ENCODE results near the gene SAA4.
"Not testable (repeated sequence)": the region's sequence is repeated elsewhere in the genome, so short reads cannot be mapped to it uniquely, and the experiment has no call there.

SAA4 gene

DNA sequence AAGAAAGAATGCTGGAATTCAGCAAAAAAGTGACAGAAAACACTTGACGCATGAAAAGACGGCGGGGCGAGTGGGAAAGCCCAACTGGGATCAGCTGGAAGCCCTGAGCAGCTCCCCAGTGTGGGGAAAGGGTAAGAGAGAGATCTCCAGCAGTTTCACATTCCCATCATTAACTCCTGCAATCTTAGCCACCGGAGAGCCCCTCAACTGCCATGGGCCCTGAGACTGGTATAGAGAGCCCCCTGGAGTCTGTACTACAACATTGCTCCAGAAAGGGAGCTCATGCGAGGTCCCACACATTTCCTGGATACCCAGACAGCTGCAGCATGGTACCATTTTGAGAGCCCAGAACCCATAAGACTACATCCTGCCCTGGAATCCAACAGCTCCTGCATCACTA lies 32.9 kb downstream of the SAA4 start:
- intact Hi-C loops (cut with DNase I): no loop called here
- peak in 1 of 42 donors; percentile 3 for DNase-seq

DNA sequence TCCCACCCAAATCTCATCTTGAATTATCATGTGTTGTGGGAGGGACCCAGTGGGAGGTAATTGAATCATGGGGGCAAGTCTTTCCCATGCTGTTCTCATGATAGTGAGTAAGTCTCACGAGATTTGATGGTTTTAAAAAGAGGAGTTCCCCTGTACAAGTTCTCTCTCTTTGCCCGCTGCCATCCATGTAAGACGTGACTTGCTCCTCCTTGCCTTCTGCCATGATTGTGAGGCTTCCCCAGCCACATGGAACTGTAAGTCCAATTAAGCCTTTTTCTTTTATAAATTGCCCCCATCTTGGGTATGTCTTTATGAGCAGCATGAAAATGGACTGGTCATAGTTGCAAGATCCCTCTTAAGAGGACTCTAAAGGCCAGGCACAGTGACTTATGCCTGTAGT lies 38.9 kb downstream of the SAA4 start:
- intact Hi-C loops (cut with DNase I); DNase-seq: not testable (repeated sequence)

DNA sequence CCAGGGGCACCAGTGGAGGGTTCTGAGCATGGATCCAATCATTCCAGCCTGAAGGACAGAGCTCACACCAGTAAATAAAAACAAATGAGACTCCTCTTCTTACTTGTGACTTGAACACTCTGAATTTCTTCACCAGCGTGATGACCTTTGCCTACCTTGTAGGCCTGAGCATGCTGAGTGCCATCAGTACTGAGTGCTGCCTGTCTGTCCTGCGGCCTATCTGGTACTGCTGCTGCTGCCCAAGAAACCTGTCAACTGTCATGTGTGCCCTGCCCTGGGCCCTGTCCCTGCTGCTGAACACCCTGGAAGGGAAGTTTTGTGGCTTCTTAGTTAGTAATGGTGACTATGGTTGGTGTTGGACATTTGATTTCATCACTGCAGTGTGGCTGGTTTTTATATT lies 40.1 kb downstream of the SAA4 start:
- intact Hi-C loops (cut with DNase I): no loop called here
- no peak for DNase-seq

DNA sequence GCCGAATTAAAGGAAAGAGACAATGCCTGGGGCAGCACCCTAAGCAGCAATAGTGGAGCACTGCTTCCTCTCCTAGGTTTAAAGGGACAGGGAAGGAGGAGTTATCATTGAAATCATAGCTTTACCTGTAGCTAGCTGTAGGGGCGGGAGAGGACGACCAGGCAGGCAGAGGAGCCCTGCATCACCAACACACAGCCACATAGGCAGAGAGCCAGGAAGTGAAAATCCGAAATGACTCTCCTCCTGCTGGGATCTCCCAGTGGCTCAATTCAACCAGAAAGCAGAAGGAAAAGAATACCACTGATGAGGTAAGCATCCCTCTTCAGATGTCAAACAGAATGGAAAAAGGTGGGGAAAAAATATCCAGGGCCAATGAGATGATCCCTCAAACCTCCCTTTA lies 43.6 kb downstream of the SAA4 start:
- intact Hi-C loops (cut with DNase I): no loop called here
- DNase-seq: no peak

DNA sequence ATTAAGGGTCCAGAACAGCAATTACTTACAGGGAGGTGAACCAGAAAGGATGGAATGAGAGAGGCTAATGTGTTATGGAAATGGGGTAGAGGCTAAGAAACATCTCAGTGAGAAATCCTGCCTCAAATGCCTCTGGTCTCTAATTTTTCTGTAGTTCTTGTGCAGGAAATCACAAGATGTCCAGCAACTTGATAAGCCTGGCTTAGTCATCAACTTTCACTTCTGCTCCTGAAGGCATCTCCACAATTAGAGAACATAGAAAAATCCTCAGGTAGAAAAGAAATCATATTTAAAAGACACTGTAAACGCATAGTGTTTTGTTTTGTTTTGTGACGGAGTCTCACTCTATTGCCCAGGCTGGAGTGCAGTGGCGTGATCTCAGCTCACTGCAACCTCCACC lies 45.2 kb downstream of the SAA4 start:
- intact Hi-C loops (cut with DNase I): no loop called here
- DNase-seq: peak in 2 of 42 donors; percentile 6

DNA sequence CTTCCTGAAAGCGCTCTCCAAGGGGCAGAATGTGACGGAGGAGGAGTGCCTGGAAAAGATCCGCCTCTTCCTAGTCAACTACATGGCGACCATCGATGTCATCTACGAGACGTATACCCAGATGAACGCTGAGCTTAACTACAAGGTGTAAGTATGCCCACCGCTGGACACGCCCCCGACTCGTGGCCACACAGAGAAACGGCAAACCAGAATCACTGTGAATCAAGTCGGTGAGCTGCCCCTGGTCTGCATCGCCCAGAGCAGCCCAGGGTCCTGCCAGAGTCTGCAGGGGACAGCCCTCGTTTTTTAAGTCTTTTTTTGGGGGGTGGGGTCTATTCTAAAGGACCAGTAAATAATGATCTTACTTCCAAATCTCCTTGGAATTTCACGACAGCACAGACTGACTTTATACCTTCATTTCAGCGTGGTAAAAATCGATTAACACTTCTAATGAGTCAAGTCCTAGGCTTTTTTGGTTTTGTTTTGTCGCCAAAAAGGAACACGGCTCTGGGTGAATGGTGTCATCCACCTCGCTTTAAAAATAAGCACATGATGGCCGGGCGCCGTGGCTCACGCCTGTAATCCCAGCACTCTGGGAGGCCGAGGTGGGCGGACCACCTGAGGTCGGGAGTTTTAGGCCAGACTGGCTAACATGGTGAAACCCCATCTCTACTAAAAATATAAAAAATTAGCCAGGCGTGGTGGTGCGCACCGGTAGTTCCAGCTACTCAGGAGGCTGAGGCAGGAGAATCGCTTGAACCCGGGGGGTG lies 46.9 kb downstream of the SAA4 start:
- intact Hi-C loops (cut with DNase I); DNase-seq: not testable (repeated sequence)

DNA sequence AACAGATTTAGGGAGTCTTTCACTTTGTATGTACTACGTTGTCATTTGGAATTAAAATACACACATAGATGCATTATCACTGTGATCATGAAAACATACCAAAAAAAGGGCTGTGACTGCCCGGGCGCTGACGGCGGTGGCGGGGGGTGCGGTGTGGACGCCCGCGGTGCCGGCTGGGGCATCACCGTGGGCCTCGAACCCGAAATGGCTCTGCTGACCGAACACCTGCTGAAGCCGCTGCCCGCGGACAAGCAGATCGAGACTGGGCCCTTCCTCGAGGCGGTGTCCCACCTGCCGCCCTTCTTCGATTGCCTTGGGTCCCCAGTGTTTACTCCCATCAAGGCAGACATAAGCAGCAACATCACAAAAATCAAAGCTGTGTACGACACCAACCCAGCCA lies 47.8 kb downstream of the SAA4 start:
- intact Hi-C loops (cut with DNase I): no loop called here
- DNase-seq: no peak

All from head of caudate nucleus (tissue), 42 donors.